Kidney glomerular epithelial cell (primary cell): ENCODE results near the gene ZNF672.
"Not testable (repeated sequence)": the region's sequence is repeated elsewhere in the genome, so short reads cannot be mapped to it uniquely, and the experiment has no call there.

ENCODE experiments used
- DNase-seq: peaks from one replicate; lab custom pipeline; 2025; lab: John Stamatoyannopoulos, UW

The ZNF672 gene

GRCh38 chr1:248813546-248813945, 24.5 kb upstream of the ZNF672 start:
- DNase-seq: no peak

- no peak for DNase-seq
Observed at GRCh38 chr1:248814351-248814750, 23.7 kb upstream of the ZNF672 start.

GRCh38 chr1:248815407-248816034, 22.5 kb upstream of the ZNF672 start:
- no peak for DNase-seq

GRCh38 chr1:248816042-248816851, 21.8 kb upstream of the ZNF672 start:
- DNase-seq: no peak

- DNase-seq: no peak
Observed at GRCh38 chr1:248817065-248817464, 21.0 kb upstream of the ZNF672 start.

GRCh38 chr1:248818505-248819374, 19.3 kb upstream of the ZNF672 start:
- DNase-seq: no peak

GRCh38 chr1:248820041-248820585, 17.9 kb upstream of the ZNF672 start:
- DNase-seq: no peak

GRCh38 chr1:248821101-248821500, 16.9 kb upstream of the ZNF672 start:
- peak; percentile 98 for DNase-seq

- no peak for DNase-seq
Observed at GRCh38 chr1:248821641-248822040, 16.4 kb upstream of the ZNF672 start.

- DNase-seq: peak; percentile 52
Observed at GRCh38 chr1:248822148-248823032, 15.6 kb upstream of the ZNF672 start.

GRCh38 chr1:248823517-248824001, 14.5 kb upstream of the ZNF672 start:
- peak; percentile 62 for DNase-seq

GRCh38 chr1:248824301-248824700, 13.7 kb upstream of the ZNF672 start:
- peak; percentile 13 for DNase-seq

GRCh38 chr1:248824701-248825100, 13.3 kb upstream of the ZNF672 start:
- no peak for DNase-seq

GRCh38 chr1:248825136-248825535, 12.9 kb upstream of the ZNF672 start:
- DNase-seq: no peak

- DNase-seq: no peak
Observed at GRCh38 chr1:248825573-248825908, 12.5 kb upstream of the ZNF672 start.

GRCh38 chr1:248825909-248826760, 11.9 kb upstream of the ZNF672 start, which contains the start of gene SH3BP5L:
SH3BP5L (minus strand) TSS chr1:248825915; CDS start chr1:248824935, 980 bp downstream.
- DNase-seq: peak; percentile 98

- peak; percentile 54 for DNase-seq
Observed at GRCh38 chr1:248828845-248829244, 9.2 kb upstream of the ZNF672 start.

GRCh38 chr1:248830718-248831017, 7.4 kb upstream of the ZNF672 start:
- not testable (repeated sequence) for DNase-seq

GRCh38 chr1:248831842-248832241, 6.2 kb upstream of the ZNF672 start:
- no peak for DNase-seq

GRCh38 chr1:248834343-248834940, 3.6 kb upstream of the ZNF672 start:
- DNase-seq: no peak
